G401 (cell line): Measurements from ENCODE around the gene COL5A3. TPM values are rescaled to one million over a fixed set of nuclear protein-coding genes. Genes with fewer than 3 reads are reported as not detected.
"Not testable (repeated sequence)": the region's sequence is repeated elsewhere in the genome, so short reads cannot be mapped to it uniquely, and the experiment has no call there.

ENCODE experiments used
- DNase-seq: peaks from one replicate; pipeline ENCODE4 v3.0.0-alpha.2; 2015; ENCODE audit warnings: low spot score
- in situ Hi-C: cut with HindIII; loops from 2 replicates; pipeline ENCODE4 v1.10.0; 2016; ENCODE audit warnings: low sequenced_read_pairs, mixed read lengths
- total RNA-seq: library from RNA; depleted of rRNA; stranded (reverse); fragments of >200 nt; shearing (Covaris generic); gene quantifications from 2 replicates; pipeline ENCODE4 v1.2.3, GENCODE V29; 2014; rRNA removed

COL5A3 gene
- not detected in 2 replicates for total RNA-seq

DNA sequence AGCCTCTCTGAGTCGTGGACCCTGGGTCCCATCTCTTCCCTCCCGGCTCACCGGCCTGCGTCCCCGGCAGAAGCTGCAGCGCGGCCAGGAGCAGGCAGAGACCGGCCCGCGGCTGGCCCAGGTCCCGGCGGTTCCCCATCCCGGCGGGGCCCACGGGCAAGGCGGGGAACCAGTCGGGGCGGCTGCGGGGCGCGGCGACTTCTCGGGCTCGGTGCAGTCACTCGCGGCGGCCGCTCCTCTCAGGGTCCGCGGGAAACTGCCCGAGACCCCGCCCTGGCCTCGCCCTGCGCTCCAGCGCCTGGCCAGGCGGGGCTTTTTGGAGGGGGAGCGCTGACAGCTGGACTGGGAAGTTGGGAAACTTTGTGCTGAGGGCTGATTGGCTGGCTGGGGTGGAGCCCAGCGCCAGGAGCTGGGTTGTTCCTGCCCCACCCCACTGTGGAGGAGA is at the start of gene COL5A3:
Gene COL5A3, minus strand, starts transcription at position 258 of the 445 bp plus-strand sequence. Its CDS starts 119 bp downstream, at position 139.
- in situ Hi-C loops: no loop called here
- no peak for DNase-seq

DNA sequence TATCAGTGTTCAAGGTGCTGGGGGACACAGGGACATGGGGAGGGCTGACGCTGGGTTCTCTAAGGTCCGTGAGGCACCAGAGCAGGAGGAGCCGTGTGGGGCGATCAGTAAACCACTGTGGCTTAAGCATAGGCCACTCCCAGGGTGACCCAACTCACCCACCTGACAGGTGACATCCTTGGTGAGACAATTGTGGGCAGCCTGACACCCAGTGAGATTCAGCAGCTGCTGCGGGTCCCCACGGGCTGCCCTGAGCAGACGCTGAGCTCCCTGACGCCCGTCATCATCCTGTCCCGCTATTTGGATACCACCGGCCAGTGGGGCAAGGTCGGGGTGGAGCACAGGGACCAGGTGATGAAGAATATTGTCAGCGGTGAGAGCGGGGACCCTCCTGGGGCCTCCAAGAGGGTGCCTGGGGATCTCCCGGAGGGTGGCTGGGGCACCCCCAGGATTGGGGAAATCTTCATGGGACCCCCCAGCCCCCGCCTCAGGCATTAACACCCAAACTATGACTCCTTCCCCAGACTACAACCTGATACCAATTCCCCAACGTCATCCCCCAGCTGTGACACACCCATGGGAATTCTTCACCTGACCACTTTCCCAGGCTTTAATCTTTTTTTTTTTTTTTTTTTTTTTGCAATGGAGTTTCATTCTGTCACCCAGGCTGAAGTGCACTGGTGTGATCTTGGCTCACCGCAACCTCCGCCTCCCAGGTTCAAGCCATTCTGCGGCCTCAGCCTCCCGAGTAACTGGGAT is 42.5 kb upstream of the COL5A3 start:
- DNase-seq: no peak
- in situ Hi-C loops: no loop called here

DNA sequence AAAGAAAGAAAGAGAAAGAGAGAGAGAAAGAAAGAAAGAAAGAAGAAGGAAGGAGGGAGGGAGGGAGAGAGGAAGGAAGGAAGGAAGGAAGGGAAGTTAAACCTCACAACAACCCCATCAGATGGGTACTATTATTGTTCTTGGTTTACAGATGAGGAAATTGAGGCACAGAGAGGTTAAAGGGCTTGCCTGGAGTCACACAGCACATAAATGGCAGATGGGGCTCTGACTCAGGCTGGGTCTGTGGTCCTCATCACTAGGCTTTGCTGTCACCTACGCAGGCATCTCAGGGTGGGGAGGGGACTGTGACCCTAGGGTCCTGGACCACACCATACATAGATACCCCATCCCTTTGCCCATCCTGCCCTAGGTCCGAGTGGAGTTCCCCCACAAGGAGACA is 39.3 kb upstream of the COL5A3 start:
- in situ Hi-C loops: no loop called here

GRCh38 chr19:10045371-10045770 is 35.1 kb upstream of the COL5A3 start:
- in situ Hi-C loops: no loop called here
- DNase-seq: no peak

More for the DNA sequence above, 39.3 kb upstream of the COL5A3 start:
- DNase-seq: no peak

GRCh38 chr19:10044390-10044789 is 34.1 kb upstream of the COL5A3 start:
- DNase-seq: no peak

DNA sequence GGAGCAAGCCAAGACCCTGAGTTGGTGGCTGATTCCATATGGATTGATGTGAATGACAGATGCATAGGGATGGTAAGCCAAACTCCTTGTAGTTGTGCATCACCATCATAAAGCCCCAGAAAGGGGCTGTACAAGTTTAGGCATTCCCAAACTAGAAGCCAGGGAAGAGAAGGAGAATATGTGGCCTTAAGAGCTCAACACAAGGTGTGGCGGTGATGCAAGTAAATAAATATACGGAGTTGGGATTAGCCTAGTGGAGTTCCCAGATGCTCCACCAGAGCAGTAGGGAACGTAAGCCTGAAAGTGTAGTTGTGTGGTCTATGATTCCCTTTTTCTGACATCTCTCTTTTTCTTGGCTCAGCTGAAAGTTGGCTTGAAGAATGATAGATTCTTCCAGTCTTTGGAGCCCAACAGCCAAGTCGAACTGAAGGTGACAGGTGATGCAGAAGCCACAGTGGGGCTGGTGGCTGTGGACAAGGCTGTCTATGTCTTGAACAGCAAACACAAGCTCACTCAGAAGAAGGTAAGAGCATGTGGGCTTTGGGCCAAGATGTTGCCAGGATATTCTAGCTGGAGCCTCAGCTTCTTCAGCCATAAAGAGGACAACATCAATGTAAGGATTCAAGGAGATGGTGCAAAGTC is 33.1 kb upstream of the COL5A3 start:
- in situ Hi-C loops: no loop called here
- peak; percentile 1 for DNase-seq

More at GRCh38 chr19:10044390-10044789, 34.1 kb upstream of the COL5A3 start:
- in situ Hi-C loops: no loop called here

DNA sequence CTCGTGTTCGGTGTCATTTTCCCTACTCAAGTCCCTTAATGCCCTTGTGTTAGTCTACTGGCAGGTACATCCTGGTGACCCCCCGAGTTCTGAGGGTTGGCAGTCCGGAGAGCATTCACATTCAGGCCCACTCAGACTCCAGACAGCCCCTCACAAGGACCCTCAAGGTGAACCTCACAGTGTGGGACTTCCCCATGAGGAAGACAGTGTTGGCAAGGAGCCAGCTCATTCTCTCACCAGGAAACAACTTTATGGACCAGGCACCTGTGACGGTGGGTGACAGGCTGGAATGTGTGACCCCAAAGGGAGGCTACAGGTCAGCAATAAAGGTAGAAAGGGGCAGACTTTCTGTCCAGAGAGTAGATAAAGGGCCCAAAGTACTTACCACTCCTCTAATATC is 27.5 kb upstream of the COL5A3 start:
- DNase-seq: no peak
- in situ Hi-C loops: no loop called here

DNA sequence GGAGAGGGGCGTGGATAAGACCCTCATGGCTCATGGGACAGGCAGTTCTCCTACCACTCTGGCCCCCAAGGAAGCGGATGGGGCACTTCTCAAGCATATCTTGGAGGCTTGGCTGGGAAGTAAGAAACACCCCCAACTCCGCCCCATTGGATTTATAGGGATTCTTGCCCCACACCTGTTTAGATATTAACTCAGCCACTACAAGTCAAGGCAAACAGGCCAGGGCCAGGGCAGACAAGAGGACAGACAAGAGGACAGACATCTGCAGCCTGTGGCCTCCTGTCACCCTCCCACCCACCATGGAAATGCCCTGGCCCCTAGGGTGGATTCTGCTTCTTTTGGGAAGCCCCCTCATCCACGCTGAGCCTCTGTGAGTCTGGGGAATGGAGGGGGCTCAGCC is 27.1 kb upstream of the COL5A3 start:
- DNase-seq: no peak
- in situ Hi-C loops: no loop called here

- in situ Hi-C loops: no loop called here
- no peak for DNase-seq
Measured at GRCh38 chr19:10036601-10037071, 26.3 kb upstream of the COL5A3 start.

- in situ Hi-C loops: no loop called here
- no peak for DNase-seq
Measured at GRCh38 chr19:10033614-10034013, 23.3 kb upstream of the COL5A3 start.

DNA sequence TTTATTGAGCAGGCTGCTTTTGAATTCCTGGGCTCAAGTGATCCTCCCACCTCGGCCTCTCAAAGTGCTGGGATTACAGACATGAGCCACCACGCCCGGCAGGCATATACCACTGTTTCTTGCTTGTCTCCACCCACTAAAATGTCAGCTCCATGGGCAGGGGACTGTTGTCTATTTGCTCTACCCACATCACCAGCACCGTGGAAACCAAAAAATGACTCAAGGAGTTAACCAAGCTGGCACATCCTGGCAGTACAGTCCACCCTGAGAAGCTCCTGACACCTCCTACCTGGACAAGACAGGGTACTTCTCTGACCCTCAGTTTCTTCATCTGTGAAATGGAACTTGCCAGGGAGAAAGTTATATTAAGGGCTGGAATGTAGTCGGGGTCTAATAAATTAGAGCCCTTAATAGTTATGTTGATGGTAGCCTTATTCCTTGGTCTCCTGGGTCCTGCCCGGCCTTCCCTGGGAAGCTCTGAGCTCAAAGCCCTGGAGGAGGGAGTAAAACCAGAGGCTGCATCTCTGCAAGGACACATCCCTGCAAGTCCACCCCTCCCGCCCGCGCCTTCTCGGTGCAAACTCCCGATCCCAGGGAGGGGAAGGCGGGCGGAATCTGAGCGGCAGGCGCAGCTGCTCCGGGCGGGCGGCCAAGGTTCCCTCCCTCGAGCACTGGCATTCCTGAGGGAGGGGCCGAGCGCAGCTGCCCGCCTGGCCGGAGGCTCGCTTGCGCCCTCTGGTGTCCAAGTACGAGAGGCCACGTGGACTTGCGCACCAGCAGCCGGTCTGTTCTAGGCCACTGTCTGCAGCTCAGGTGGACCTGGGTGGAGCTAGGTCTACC is 17.1 kb upstream of the COL5A3 start:
- in situ Hi-C loops: no loop called here
- DNase-seq: peak; percentile 41

GRCh38 chr19:10026744-10027143 is 16.4 kb upstream of the COL5A3 start:
- in situ Hi-C loops: no loop called here

GRCh38 chr19:10023096-10023495 is 12.8 kb upstream of the COL5A3 start:
- in situ Hi-C loops, DNase-seq: not testable (repeated sequence)

More at GRCh38 chr19:10026744-10027143, 16.4 kb upstream of the COL5A3 start:
- DNase-seq: no peak

DNA sequence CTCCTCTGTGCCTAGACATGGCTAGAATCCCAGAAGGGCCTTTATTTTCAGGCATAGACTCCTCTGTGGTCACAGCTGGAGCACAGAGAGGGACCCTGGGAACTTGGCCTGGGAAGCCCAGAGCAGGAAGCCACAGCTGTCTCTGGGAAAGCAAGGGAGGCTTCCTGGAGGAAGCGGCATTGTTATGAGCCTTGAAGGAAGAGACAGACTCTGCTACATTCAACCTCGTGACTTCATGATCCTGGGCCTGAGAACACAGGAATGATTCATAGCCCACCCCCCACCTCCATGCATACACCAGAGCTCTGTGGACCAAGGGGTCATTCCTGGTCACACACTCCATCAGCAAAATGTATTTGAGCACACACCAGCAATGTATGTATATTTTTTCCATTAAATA is 11.6 kb upstream of the COL5A3 start:
- in situ Hi-C loops: no loop called here
- DNase-seq: no peak

DNA sequence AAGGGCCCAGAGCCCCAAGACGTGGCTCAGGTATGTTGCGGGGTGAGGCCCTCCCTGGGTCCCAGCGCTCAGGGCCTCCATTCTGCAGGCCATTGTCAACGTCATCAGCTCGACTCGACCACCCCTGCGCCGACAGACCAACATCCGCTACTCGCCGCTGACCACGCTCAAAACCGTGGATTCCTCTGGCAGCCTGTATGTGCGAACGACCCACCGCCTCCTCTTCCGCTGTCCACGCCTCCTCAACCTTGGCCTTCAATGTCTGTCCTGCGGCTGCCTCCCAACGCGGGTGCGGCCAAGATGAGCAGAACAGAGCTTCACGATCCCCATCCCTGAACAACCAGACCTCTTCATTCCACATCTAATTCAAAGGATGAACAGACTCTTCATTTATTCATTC is 11.1 kb upstream of the COL5A3 start:
- in situ Hi-C loops: no loop called here

GRCh38 chr19:10020851-10021250 is 10.5 kb upstream of the COL5A3 start:
- in situ Hi-C loops: no loop called here
- no peak for DNase-seq

More for the DNA sequence above, 11.1 kb upstream of the COL5A3 start:
- no peak for DNase-seq

DNA sequence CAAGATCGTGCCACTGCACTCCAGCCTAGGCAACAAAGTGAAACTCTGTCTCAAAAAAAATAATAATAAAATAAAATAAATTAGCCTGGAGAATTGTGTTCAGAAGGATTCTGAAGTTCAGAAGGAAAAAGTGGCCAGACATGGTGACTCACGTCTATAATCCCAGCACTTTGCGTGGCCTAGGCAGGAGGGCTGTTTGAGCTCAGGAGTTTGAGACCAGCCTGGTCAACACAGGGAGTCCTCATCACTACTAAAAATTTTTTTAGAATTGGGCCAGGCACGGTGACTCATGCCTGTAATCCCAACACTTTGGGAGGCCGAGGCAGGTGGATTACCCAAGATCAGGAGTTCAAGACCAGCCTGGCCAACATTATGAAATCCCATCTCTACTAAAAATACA is 8.9 kb upstream of the COL5A3 start:
- in situ Hi-C loops: no loop called here
- DNase-seq: no peak

DNA sequence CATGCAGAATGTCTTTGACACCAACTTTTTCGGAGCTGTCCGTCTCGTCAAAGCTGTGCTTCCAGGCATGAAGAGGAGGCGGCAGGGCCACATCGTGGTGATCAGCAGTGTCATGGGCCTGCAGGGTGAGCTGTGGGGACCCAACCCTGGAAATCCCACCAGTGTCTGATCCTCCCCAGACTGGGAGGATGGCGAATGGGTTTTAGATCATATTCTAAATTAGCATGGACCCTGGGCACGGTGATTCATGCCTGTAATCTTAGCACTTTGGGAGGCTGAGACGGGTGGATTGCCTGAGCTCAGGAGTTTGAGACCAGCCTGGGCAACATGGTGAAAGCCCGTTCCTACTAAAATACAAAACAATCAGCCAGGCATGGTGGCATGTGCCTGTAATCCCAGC is 8.5 kb upstream of the COL5A3 start:
- no peak for DNase-seq
- in situ Hi-C loops: no loop called here

DNA sequence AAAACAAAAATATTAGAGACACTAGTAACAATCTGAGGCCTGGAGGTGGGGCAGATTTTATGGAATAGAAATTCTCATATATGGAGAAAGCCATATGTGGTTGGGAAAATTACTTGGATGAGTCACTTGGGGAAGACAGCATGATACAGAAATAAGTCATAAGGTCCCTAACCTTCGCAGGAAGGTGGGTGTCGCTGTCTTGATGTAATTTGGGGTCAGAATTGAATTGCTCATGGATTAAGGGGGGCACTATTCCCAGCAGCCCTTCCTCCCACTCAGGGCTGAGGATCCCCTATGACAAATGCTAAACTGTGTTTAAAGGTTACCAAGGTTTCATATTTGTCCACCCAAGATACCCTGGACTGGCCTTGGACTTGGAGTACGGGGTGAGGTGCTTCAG is 8.0 kb upstream of the COL5A3 start:
- in situ Hi-C loops: no loop called here
- DNase-seq: no peak
